IMR-90 (cell line): ENCODE results near the gene TP63. TPM values are rescaled to one million over a fixed set of nuclear protein-coding genes. Genes with fewer than 3 reads are reported as not detected.

Experiments
- ATAC-seq: fragments of 200-7000 bp; cut with Tn5 transposase; 2 replicates; pipeline ENCODE4 v1.9.1; 2020; ENCODE audit warnings: low read depth, mild to moderate bottlenecking, moderate library complexity
- BruUV-seq: library from RNA; stranded (reverse); fragments of 400-500 nt; replicated peaks from 2 replicates; lab custom pipeline; 2021; lab: Mats Ljungman, UMichigan
- CTCF ChIA-PET: fragments of 300-600 bp; formaldehyde crosslinking; extraction: SDS; loops from one replicate; lab custom pipeline; 2021; ENCODE audit warnings: antibody characterized with exemption; lab: Yijun Ruan, JAX
- POLR2A ChIA-PET: fragments of 300-600 bp; sonication (Branson Sonifier 250); formaldehyde crosslinking; loops from one replicate; lab custom pipeline; 2022; ENCODE audit warnings: antibody characterized with exemption; ENCODE audit not compliant: unreplicated experiment; lab: Charles Lee
- DNase-seq: peaks from one replicate; pipeline ENCODE4 v3.0.0; 2013
- H2AFZ ChIP-seq: replicated peaks from 2 replicates; pipeline ENCODE3; 2013; ENCODE audit warnings: low read length, mild to moderate bottlenecking; ENCODE audit not compliant: poor library complexity
- H2AK5ac ChIP-seq: 2 replicates; pipeline ENCODE4 v1.6.1; 2013; ENCODE audit warnings: low read depth, low read length, inconsistent platforms
- H2AK9ac ChIP-seq: replicated peaks from 2 replicates; pipeline ENCODE3; 2013; ENCODE audit warnings: mild to moderate bottlenecking, low read depth, low read length, moderate library complexity; ENCODE audit not compliant: poor library complexity
- H2BK120ac ChIP-seq: 2 replicates; pipeline ENCODE4 v1.6.1; 2013; ENCODE audit warnings: low read depth, low read length, inconsistent platforms
- H2BK15ac ChIP-seq: 3 replicates; pipeline ENCODE4 v1.6.1; 2013; ENCODE audit warnings: low read depth, low read length, inconsistent platforms
- H2BK20ac ChIP-seq: 2 replicates; pipeline ENCODE4 v1.6.1; 2013; ENCODE audit warnings: low read depth, mild to moderate bottlenecking, inconsistent platforms, low read length, moderate library complexity
- H2BK5ac ChIP-seq: 2 replicates; pipeline ENCODE4 v1.6.1; 2013; ENCODE audit warnings: mild to moderate bottlenecking, low read depth, low read length, inconsistent platforms; ENCODE audit not compliant: poor library complexity, severe bottlenecking
- H3K14ac ChIP-seq: replicated peaks from 2 replicates; pipeline ENCODE4 v1.6.1; 2013; ENCODE audit warnings: low read depth, low read length, inconsistent platforms
- H3K18ac ChIP-seq: 2 replicates; pipeline ENCODE4 v1.6.1; 2013; ENCODE audit warnings: low read depth, low read length, control low read depth
- H3K23ac ChIP-seq: 2 replicates; pipeline ENCODE4 v1.6.1; 2013; ENCODE audit warnings: low read depth, low read length, inconsistent platforms
- H3K27ac ChIP-seq: 2 replicates; pipeline ENCODE4 v1.5.1; 2013; ENCODE audit warnings: mild to moderate bottlenecking, control low read depth, low read length; ENCODE audit not compliant: insufficient read depth
- H3K27me3 ChIP-seq: 2 replicates; pipeline ENCODE4 v1.6.1; 2013; ENCODE audit warnings: low read length; ENCODE audit not compliant: control insufficient read depth, insufficient read depth
- H3K36me3 ChIP-seq: 2 replicates; pipeline ENCODE4 v1.6.1; 2013; ENCODE audit warnings: low read length, mixed read lengths; ENCODE audit not compliant: control insufficient read depth, insufficient read depth
- H3K4ac ChIP-seq: 2 replicates; pipeline ENCODE4 v1.6.1; 2013; ENCODE audit warnings: low read depth, low read length, inconsistent platforms
- H3K4me1 ChIP-seq: 2 replicates; pipeline ENCODE4 v1.6.1; 2013; ENCODE audit warnings: low read length, mixed read lengths; ENCODE audit not compliant: control insufficient read depth, insufficient read depth
- H3K4me2 ChIP-seq: 2 replicates; pipeline ENCODE4 v1.6.1; 2013; ENCODE audit warnings: low read depth, mild to moderate bottlenecking, control low read depth, low read length, moderate library complexity
- H3K4me3 ChIP-seq: 2 replicates; pipeline ENCODE4 v1.5.1; 2013; ENCODE audit warnings: low read depth, mild to moderate bottlenecking, control low read depth, low read length, moderate library complexity; ENCODE audit not compliant: insufficient read depth
- H3K56ac ChIP-seq: 2 replicates; pipeline ENCODE4 v1.6.1; 2013; ENCODE audit warnings: low read length, inconsistent platforms; ENCODE audit not compliant: insufficient read depth; ENCODE audit errors: extremely low read depth
- H3K79me1 ChIP-seq, 2 experiments: 2 replicates each; pipeline ENCODE4 v1.6.1; 2013; ENCODE audit warnings: low read length in 2 of 2, inconsistent platforms in 1 of 2, low read depth in 1 of 2
- H3K9ac ChIP-seq: 2 replicates; pipeline ENCODE4 v1.6.1; 2013; ENCODE audit warnings: low read depth, low read length, control low read depth
- H3K9me1 ChIP-seq: 2 replicates; pipeline ENCODE4 v1.6.1; 2013; ENCODE audit warnings: low read length, inconsistent platforms; ENCODE audit not compliant: insufficient read depth
- H3K9me3 ChIP-seq: 2 replicates; pipeline ENCODE4 v1.6.1; 2013; ENCODE audit warnings: low read length; ENCODE audit not compliant: control insufficient read depth, insufficient read depth
- H4K20me1 ChIP-seq: 2 replicates; pipeline ENCODE4 v1.6.1; 2013; ENCODE audit warnings: low read length, inconsistent platforms; ENCODE audit not compliant: insufficient read depth
- H4K5ac ChIP-seq: 2 replicates; pipeline ENCODE4 v1.6.1; 2013; ENCODE audit warnings: mild to moderate bottlenecking, low read depth, low read length, control low read depth
- H4K8ac ChIP-seq, 2 experiments: 2 replicates each; pipeline ENCODE4 v1.6.1; 2013; ENCODE audit warnings: low read depth in 2 of 2, low read length in 2 of 2, control low read depth in 1 of 2, inconsistent platforms in 1 of 2
- H4K91ac ChIP-seq: 2 replicates; pipeline ENCODE4 v1.6.1; 2013; ENCODE audit warnings: low read depth, low read length, inconsistent platforms; ENCODE audit not compliant: insufficient read depth
- CEBPB ChIP-seq: IDR thresholded peaks from 2 replicates; pipeline ENCODE4 v1.6.1; 2012; ENCODE audit warnings: low read depth, low read length, improper control_type of control experiment
- MAFK ChIP-seq: IDR thresholded peaks from 2 replicates; pipeline ENCODE4 v1.6.1; 2012; ENCODE audit warnings: low read depth, low read length, improper control_type of control experiment
- MXI1 ChIP-seq: IDR thresholded peaks from 2 replicates; pipeline ENCODE4 v1.6.1; 2012; ENCODE audit warnings: low read depth, mild to moderate bottlenecking, low read length, moderate library complexity, borderline replicate concordance
- NFE2L2 ChIP-seq: fragments of 150-350 bp; IDR thresholded peaks from 2 replicates; pipeline ENCODE4 v1.6.1; 2016; ENCODE audit warnings: low read depth, mild to moderate bottlenecking, low read length
- RCOR1 ChIP-seq: IDR thresholded peaks from 2 replicates; pipeline ENCODE4 v1.6.1; 2012; ENCODE audit warnings: mild to moderate bottlenecking, low read length, improper control_type of control experiment; ENCODE audit not compliant: insufficient replicate concordance
- RFX5 ChIP-seq: IDR thresholded peaks from 2 replicates; pipeline ENCODE4 v1.8.0; 2012; ENCODE audit warnings: low read depth, mild to moderate bottlenecking, low read length, moderate library complexity
- SMC3 ChIP-seq: fragments of 150-350 bp; IDR thresholded peaks from 2 replicates; pipeline ENCODE4 v1.6.1; 2016; ENCODE audit warnings: low read depth, mild to moderate bottlenecking, antibody characterized with exemption, low read length, moderate library complexity
- WGBS, 2 experiments: methylation state at CpG; one replicate each; pipeline versions ENCODE4 v1.1.5 to v1.1.7; 2013; ENCODE audit warnings: missing lambda C conversion rate in 2 of 2; ENCODE audit not compliant: insufficient read length in 1 of 2; ENCODE audit errors: extremely low coverage in 2 of 2; 5-methylcytosine and 5-hydroxymethylcytosine counted together
- dilution Hi-C: fragments of 300-500 bp; cut with HindIII; formaldehyde crosslinking; loops from one replicate; pipeline ENCODE4 v1.14.3; 2018; ENCODE audit warnings: low sequenced_read_pairs; ENCODE audit not compliant: unreplicated experiment
- in situ Hi-C: fragments of 300-500 bp; cut with MboI; formaldehyde crosslinking; loops from 3 replicates; pipeline ENCODE4 v1.14.3; 2019; ENCODE audit warnings: low sequenced_read_pairs, inconsistent platforms, mixed read lengths
- intact Hi-C: fragments of 100-400 bp; cut with micrococcal nuclease; formaldehyde crosslinking; loops from 2 replicates; pipeline ENCODE4 v1.10.0; 2022
- polyA plus RNA-seq, 3 experiments: library from polyadenylated mRNA; depleted of rRNA; stranded (reverse); fragments of >200 nt; gene quantifications; 2 replicates each; pipeline ENCODE4 v1.2.3, GENCODE V29; 2012; ENCODE audit warnings: low replicate concordance in 1 of 3
- total RNA-seq: library from RNA; depleted of rRNA; stranded (reverse); fragments of >200 nt; gene quantifications from 2 replicates; pipeline ENCODE4 v1.2.3, GENCODE V29; 2012

The TP63 gene
- total and polyA plus RNA-seq, 2 of the 4 experiments (the other 2 are of a cell fraction) = not detected

DNA sequence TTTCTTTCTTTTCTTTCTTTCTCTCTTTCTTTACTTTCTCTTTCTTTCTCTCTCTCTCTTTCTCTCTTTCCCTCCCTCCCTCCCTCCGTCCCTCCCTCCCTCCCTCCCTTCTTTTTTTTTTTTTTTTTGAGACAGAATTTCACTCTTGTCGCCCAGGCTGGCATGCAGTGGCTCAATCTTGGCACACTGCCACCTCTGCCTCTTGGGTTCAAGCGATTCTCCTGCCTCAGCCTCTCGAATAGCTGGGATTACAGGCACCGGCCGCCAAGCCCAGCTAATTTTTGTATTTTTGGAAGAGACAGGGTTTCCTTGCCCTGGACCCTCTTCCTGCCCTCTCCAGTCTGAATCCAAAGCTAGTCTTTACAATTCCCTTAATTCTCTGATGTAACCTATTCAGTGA, 102.9 kb downstream of the TP63 start:
- H4K5ac ChIP-seq = no peak overlapping the region
- H4K20me1 ChIP-seq = no peaks in the 10 kb centered on the region
- ChIA-PET POLR2A (no interaction called here), CTCF (no interaction called here)
- H3K4me1 ChIP-seq = no peaks in the 10 kb centered on the region
- no peaks in the 10 kb centered on the region; the same call in 1 of the 2 replicates for H3K27me3 ChIP-seq
- no peaks in the 10 kb centered on the region for H3K9me1 ChIP-seq
- no peak overlapping the region for H3K56ac ChIP-seq
- intact Hi-C loops = no loop called here
- no CpG with 5 or more reads among the region's 6 CpGs for WGBS, 2 experiments
- H3K23ac ChIP-seq = no peak overlapping the region
- H2AK9ac ChIP-seq = no peak overlapping the region
- in situ Hi-C loops = no loop called here
- no peak overlapping the region for H4K91ac ChIP-seq
- no peak overlapping the region for H3K9ac ChIP-seq
- no peak overlapping the region for H2BK15ac ChIP-seq
- no peaks in the 10 kb centered on the region for H3K36me3 ChIP-seq
- H2AFZ ChIP-seq = no peak overlapping the region
- no TSS peak for BruUV-seq
- H3K18ac ChIP-seq = no peak overlapping the region
- no peak overlapping the region for H3K14ac ChIP-seq
- no peak for ATAC-seq
- TF ChIP-seq MXI1 (no peak), MAFK (no peak), RFX5 (no peak), NFE2L2 (no peak), CEBPB (no peak), RCOR1 (no peak), SMC3 (no peak)
- no peak overlapping the region for H4K8ac ChIP-seq
- no peak overlapping the region for H2AK5ac ChIP-seq
- no peak overlapping the region for H2BK20ac ChIP-seq
- no peaks in the 10 kb centered on the region for H3K79me1 ChIP-seq
- no peaks in the 10 kb centered on the region for H3K9me3 ChIP-seq
- dilution Hi-C loops = no loop called here
- no peak for DNase-seq
- H2BK5ac ChIP-seq = no peak overlapping the region
- H3K27ac ChIP-seq = no peak overlapping the region
- H3K4me3 ChIP-seq = no peak overlapping the region
- H3K4me2 ChIP-seq = no peak overlapping the region
- no peak overlapping the region for H3K4ac ChIP-seq
- no peak overlapping the region for H2BK120ac ChIP-seq
